WTC11 (cell line): ENCODE results near the gene SMIM12. TPM values are rescaled to one million over a fixed set of nuclear protein-coding genes. Genes with fewer than 3 reads are reported as not detected.

Source experiments
- ATAC-seq: fragments of 200-7000 bp; cut with Tn5 transposase; 2 replicates; pipeline ENCODE4 v1.10.0; 2021; ENCODE audit warnings: mild to moderate bottlenecking, moderate library complexity
- CTCF ChIA-PET: fragments of 300-600 bp; sonication (Branson Sonifier 250); formaldehyde crosslinking; loops from one replicate; lab custom pipeline; 2021; ENCODE audit warnings: antibody characterized with exemption; lab: Charles Lee
- POLR2A ChIA-PET: fragments of 350-600 bp; sonication (Branson Sonifier 250); formaldehyde crosslinking; loops from one replicate; lab custom pipeline; 2021; ENCODE audit warnings: antibody characterized with exemption; lab: Charles Lee
- DNase-seq: peaks from one replicate; pipeline ENCODE4 v3.0.0; 2021; ENCODE audit warnings: low spot score
- H3K27ac Mint-ChIP-seq: 2 replicates; pipeline ENCODE4 v1.8.0; 2021; ENCODE audit warnings: mixed read lengths
- H3K27me3 Mint-ChIP-seq: 2 replicates; pipeline ENCODE4 v1.8.0; 2021; ENCODE audit warnings: low read depth, mild to moderate bottlenecking, moderate library complexity, mixed read lengths
- H3K36me3 Mint-ChIP-seq: 2 replicates; pipeline ENCODE4 v1.8.0; 2021; ENCODE audit warnings: mixed read lengths
- H3K4me1 Mint-ChIP-seq: 2 replicates; pipeline ENCODE4 v1.8.0; 2022; ENCODE audit warnings: mixed read lengths
- H3K4me3 Mint-ChIP-seq: 2 replicates; pipeline ENCODE4 v1.8.0; 2021; ENCODE audit warnings: mild to moderate bottlenecking, moderate library complexity, mixed read lengths
- H3K9me3 Mint-ChIP-seq: 2 replicates; pipeline ENCODE4 v1.8.0; 2021; ENCODE audit warnings: mixed read lengths
- CBFB ChIP-seq: sonication (generic); formaldehyde crosslinking; IDR thresholded peaks from 2 replicates; pipeline ENCODE4 v1.8.1; 2022; ENCODE audit warnings: mild to moderate bottlenecking, low read depth, missing genetic modification reagents
- E2F1 ChIP-seq: sonication (generic); formaldehyde crosslinking; IDR thresholded peaks from 2 replicates; pipeline ENCODE4 v1.8.0; 2022; ENCODE audit warnings: mild to moderate bottlenecking, missing genetic modification reagents
- ELF4 ChIP-seq: sonication (generic); formaldehyde crosslinking; IDR thresholded peaks from 2 replicates; pipeline ENCODE4 v1.8.1; 2022; ENCODE audit warnings: low read depth, mild to moderate bottlenecking, moderate library complexity, missing genetic modification reagents
- ESRRA ChIP-seq: sonication (generic); formaldehyde crosslinking; IDR thresholded peaks from 2 replicates; pipeline ENCODE4 v1.8.1; 2022; ENCODE audit warnings: mild to moderate bottlenecking, missing genetic modification reagents, borderline replicate concordance
- FOXK1 ChIP-seq: sonication (generic); formaldehyde crosslinking; IDR thresholded peaks from 2 replicates; pipeline ENCODE4 v1.8.0; 2022; ENCODE audit warnings: mild to moderate bottlenecking, moderate library complexity, missing genetic modification reagents
- FOXP1 ChIP-seq: sonication (generic); formaldehyde crosslinking; IDR thresholded peaks from 2 replicates; pipeline ENCODE4 v1.8.0; 2022; ENCODE audit warnings: missing genetic modification reagents, mild to moderate bottlenecking, moderate library complexity, borderline replicate concordance
- GTF2I ChIP-seq: fragments of 250-450 bp; sonication (Bioruptor Pico); conservative IDR thresholded peaks from 2 replicates; pipeline ENCODE4 v1.4.0; 2021; ENCODE audit warnings: mild to moderate bottlenecking
- IRF1 ChIP-seq: sonication (generic); formaldehyde crosslinking; IDR thresholded peaks from 2 replicates; pipeline ENCODE4 v1.8.0; 2023; ENCODE audit warnings: missing genetic modification reagents
- IRF2 ChIP-seq: sonication (generic); formaldehyde crosslinking; IDR thresholded peaks from 2 replicates; pipeline ENCODE4 v1.8.0; 2022; ENCODE audit warnings: low read depth, missing genetic modification reagents, borderline replicate concordance
- JAZF1 ChIP-seq: fragments of 250-450 bp; sonication (Bioruptor Pico); IDR thresholded peaks from 2 replicates; pipeline ENCODE4 v1.9.0; 2021; ENCODE audit warnings: moderate library complexity, mild to moderate bottlenecking, inconsistent platforms
- JUN ChIP-seq: sonication (generic); formaldehyde crosslinking; IDR thresholded peaks from 2 replicates; pipeline ENCODE4 v1.8.0; 2023; ENCODE audit warnings: mild to moderate bottlenecking, missing genetic modification reagents
- KAT7 ChIP-seq: sonication (generic); formaldehyde crosslinking; IDR thresholded peaks from 2 replicates; pipeline ENCODE4 v1.8.1; 2023; ENCODE audit warnings: missing genetic modification reagents, mild to moderate bottlenecking, borderline replicate concordance
- RELA ChIP-seq: sonication (generic); formaldehyde crosslinking; IDR thresholded peaks from 2 replicates; pipeline ENCODE4 v1.8.1; 2022; ENCODE audit warnings: missing genetic modification reagents, mild to moderate bottlenecking, borderline replicate concordance
- RORB ChIP-seq: fragments of 250-450 bp; sonication (Bioruptor Pico); IDR thresholded peaks from 2 replicates; pipeline ENCODE4 v1.9.0; 2021; ENCODE audit warnings: mild to moderate bottlenecking
- STAT6 ChIP-seq: sonication (generic); formaldehyde crosslinking; conservative IDR thresholded peaks from 2 replicates; pipeline ENCODE4 v1.8.1; 2023; ENCODE audit warnings: mild to moderate bottlenecking, low read depth, missing genetic modification reagents, moderate library complexity
- TCF7 ChIP-seq: sonication (generic); formaldehyde crosslinking; IDR thresholded peaks from 2 replicates; pipeline ENCODE4 v1.8.0; 2022; ENCODE audit warnings: mild to moderate bottlenecking, low read depth, missing genetic modification reagents, moderate library complexity
- TEAD1 ChIP-seq: sonication (generic); formaldehyde crosslinking; IDR thresholded peaks from 2 replicates; pipeline ENCODE4 v1.8.0; 2022; ENCODE audit warnings: mild to moderate bottlenecking, missing genetic modification reagents
- TEAD4 ChIP-seq: sonication (generic); formaldehyde crosslinking; IDR thresholded peaks from 2 replicates; pipeline ENCODE4 v1.8.0; 2022; ENCODE audit warnings: mild to moderate bottlenecking, missing genetic modification reagents
- ZBTB21 ChIP-seq: sonication (generic); formaldehyde crosslinking; IDR thresholded peaks from 2 replicates; pipeline ENCODE4 v1.8.1; 2023; ENCODE audit warnings: mild to moderate bottlenecking, missing genetic modification reagents, borderline replicate concordance
- ZNF232 ChIP-seq: sonication (generic); formaldehyde crosslinking; IDR thresholded peaks from 2 replicates; pipeline ENCODE4 v1.8.0; 2022; ENCODE audit warnings: mild to moderate bottlenecking, missing genetic modification reagents
- ZNF317 ChIP-seq: sonication (generic); formaldehyde crosslinking; IDR thresholded peaks from 2 replicates; pipeline ENCODE4 v1.8.1; 2023; ENCODE audit warnings: low read depth, mild to moderate bottlenecking, moderate library complexity, missing genetic modification reagents, borderline replicate concordance
- ZNF671 ChIP-seq: fragments of 250-450 bp; sonication (Bioruptor Pico); IDR thresholded peaks from 2 replicates; pipeline ENCODE4 v1.8.0; 2021; ENCODE audit warnings: mild to moderate bottlenecking
- total RNA-seq: library from RNA; stranded (reverse); gene quantifications from 3 replicates; pipeline ENCODE4 v1.2.3, GENCODE V29; 2021
- TF ChIP-seq, protein P1 (sequence below): sonication (generic); formaldehyde crosslinking; IDR thresholded peaks from 2 replicates; pipeline ENCODE4 v1.8.0; 2022; ENCODE audit warnings: mild to moderate bottlenecking, missing genetic modification reagents

The SMIM12 gene
- total RNA-seq, 1 experiment from 2014 or later: 34.6 TPM

DNA sequence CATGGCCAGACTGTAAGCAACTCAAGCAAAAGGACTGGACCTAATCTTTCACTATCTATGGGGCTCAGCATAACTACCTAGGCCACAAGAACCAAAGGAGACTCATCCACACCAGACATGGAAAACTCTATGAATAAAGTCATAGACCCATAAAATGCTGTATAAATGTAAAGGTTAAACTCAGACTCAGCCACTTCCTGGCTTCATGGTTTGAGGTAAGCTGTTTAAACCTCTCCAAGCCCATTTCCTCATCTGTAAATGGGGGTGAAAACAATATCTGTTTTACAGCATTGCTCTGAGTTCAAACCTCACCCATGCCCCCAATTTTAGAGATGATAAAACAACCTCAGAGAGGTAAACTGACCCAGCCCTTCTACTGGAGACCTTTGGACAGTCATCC is 4.0 kb upstream of the SMIM12 start (continued):
- no peak for TF ChIP-seq STAT6 (CRISPR knock-in tag)
- TF ChIP-seq, protein P1, sequence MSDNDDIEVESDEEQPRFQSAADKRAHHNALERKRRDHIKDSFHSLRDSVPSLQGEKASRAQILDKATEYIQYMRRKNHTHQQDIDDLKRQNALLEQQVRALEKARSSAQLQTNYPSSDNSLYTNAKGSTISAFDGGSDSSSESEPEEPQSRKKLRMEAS (CRISPR knock-in tag): no peak
- TF ChIP-seq ZNF232 (CRISPR knock-in tag): no peak
- TF ChIP-seq, all 79 proteins: peak for 0

GRCh38 chr1:34858901-34859445 is 576 bp downstream of the SMIM12 start:
- H3K9me3 Mint-ChIP-seq: peaks cover 13% of the 10 kb centered on the region
- peak overlapping the region; percentile 98 for H3K4me3 Mint-ChIP-seq
- ChIA-PET POLR2A (interaction anchor here (0.6 kb wide), 1 partner anchor 1489 kb away, joined by 3 read pairs; no protein-coding TSS in a partner anchor), CTCF (interaction anchor here (0.8 to 2.7 kb wide), 35 partner anchors 9 to 462 kb away, joined by 3 to 32 read pairs (median 5); partner anchors contain the start of genes DLGAP3, GJA4, GJB5 and TMEM35B)
- DNase-seq: no peak
- peaks cover 22% of the 10 kb centered on the region for H3K36me3 Mint-ChIP-seq
- TF ChIP-seq ZNF671 (CRISPR knock-in tag) (no peak), GTF2I (CRISPR knock-in tag) (no peak), IRF2 (no peak), E2F1 (CRISPR knock-in tag) (no peak), JAZF1 (no peak), RELA (CRISPR knock-in tag) (no peak)
- TF ChIP-seq, all 79 proteins: peak for 0
- H3K4me1 Mint-ChIP-seq: peaks cover 11% of the 10 kb centered on the region
- H3K27me3 Mint-ChIP-seq: peaks cover 18% of the 10 kb centered on the region
- peak overlapping the region; percentile 68; the same call in 1 of the 2 replicates for H3K27ac Mint-ChIP-seq
- ATAC-seq: no peak; the same call in 1 of the 2 replicates

DNA sequence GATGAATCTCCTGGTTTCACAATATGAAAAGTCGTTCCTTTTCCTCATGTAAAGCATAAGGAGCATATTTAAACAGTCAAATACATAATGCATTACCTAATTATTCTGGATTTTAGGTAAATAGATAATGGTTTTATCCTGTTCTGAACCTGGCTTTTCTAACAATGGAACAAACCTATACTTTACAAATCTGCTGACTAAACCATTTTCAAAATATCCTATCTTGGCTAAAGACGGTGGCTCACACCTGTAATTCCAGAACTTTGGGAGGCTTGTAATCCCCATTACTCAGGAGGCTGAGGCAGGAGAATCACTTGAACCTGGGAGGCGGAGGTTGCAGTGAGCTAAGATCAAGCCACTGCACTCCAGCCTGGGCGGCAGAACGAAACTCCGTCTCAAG is 2.9 kb downstream of the SMIM12 start:
- Mint-ChIP-seq H3K36me3 (peaks cover 22% of the 10 kb centered on the region), H3K4me3 (no peak overlapping the region), H3K27me3 (peaks cover 3% of the 10 kb centered on the region), H3K27ac (no peak overlapping the region), H3K9me3 (peaks cover 13% of the 10 kb centered on the region), H3K4me1 (peaks cover 18% of the 10 kb centered on the region)
- DNase-seq: no peak
- POLR2A ChIA-PET: no interaction called here
- CTCF ChIA-PET: interaction anchor here (0.9 to 1.8 kb wide), 2 partner anchors 10 to 71 kb away, joined by 3 to 6 read pairs; no protein-coding TSS in a partner anchor
- ATAC-seq: no peak
- TF ChIP-seq RORB (CRISPR knock-in tag) (no peak), TEAD1 (CRISPR knock-in tag) (no peak), CBFB (CRISPR knock-in tag) (no peak), IRF1 (CRISPR knock-in tag) (no peak), KAT7 (CRISPR knock-in tag) (no peak), JUN (CRISPR knock-in tag) (no peak), E2F1 (CRISPR knock-in tag) (no peak), TCF7 (CRISPR knock-in tag) (no peak), ELF4 (CRISPR knock-in tag) (no peak), ZNF317 (CRISPR knock-in tag) (no peak), ESRRA (CRISPR knock-in tag) (no peak), FOXP1 (no peak), ZBTB21 (no peak), FOXK1 (no peak), TEAD4 (no peak)
